Ascending aorta (tissue), 2 donors: Measurements from ENCODE around the gene MAP4K1. TPM values are rescaled to one million over a fixed set of nuclear protein-coding genes. Genes with fewer than 3 reads are reported as not detected.
A peak's percentile ranks its signal among the peaks of the same experiment; 100 is the strongest.

ENCODE experiments used
- DNase-seq, 2 donors: peaks; one replicate each; pipeline ENCODE4 v3.0.0-alpha.2; 2019; ENCODE audit warnings: low spot score in 2 of 2
- H3K27ac ChIP-seq, 2 donors: fragments of 200-600 bp; sonication (generic); one replicate each; pipeline ENCODE4 v1.5.1; 2016 to 2017; ENCODE audit warnings: mild to moderate bottlenecking in 1 of 2
- H3K27me3 ChIP-seq: fragments of 200-600 bp; sonication (generic); one replicate; pipeline ENCODE4 v1.5.1; 2017
- H3K36me3 ChIP-seq, 2 donors: fragments of 200-600 bp; sonication (generic); one replicate each; pipeline ENCODE4 v1.5.1; 2016
- H3K4me1 ChIP-seq, 2 donors: fragments of 200-600 bp; sonication (generic); one replicate each; pipeline ENCODE4 v1.5.1; 2016 to 2017; ENCODE audit warnings: mild to moderate bottlenecking in 1 of 2
- H3K4me3 ChIP-seq, 2 donors: fragments of 200-600 bp; sonication (generic); one replicate each; pipeline ENCODE4 v1.5.1; 2016 to 2017; ENCODE audit warnings: mild to moderate bottlenecking in 1 of 2
- H3K9me3 ChIP-seq, 2 donors: fragments of 200-600 bp; sonication (generic); one replicate each; pipeline ENCODE4 v1.5.1; 2016
- intact Hi-C: fragments of 100-400 bp; cut with DNase I; formaldehyde crosslinking; loops from one replicate; pipeline ENCODE4 v1.15.1; 2023
- total RNA-seq: library from RNA; depleted of rRNA; stranded (reverse); fragments of >200 nt; gene quantifications from one replicate; pipeline ENCODE4 v1.1.0, GENCODE V29; 2016
- TF ChIP-seq, protein P1 (sequence below), 3 experiments: fragments of 200-600 bp in 2 of 3; fragments of 450-650 bp in 1 of 3; sonication (generic) in 2 of 3; IDR thresholded peaks; one replicate each; pipeline ENCODE4 v1.5.1; 2016 to 2019; ENCODE audit warnings: antibody characterized with exemption in 3 of 3, mild to moderate bottlenecking in 1 of 3, moderate library complexity in 1 of 3

MAP4K1 gene
- total RNA-seq, 1 donor from 2014 or later, result 15.1 TPM

DNA sequence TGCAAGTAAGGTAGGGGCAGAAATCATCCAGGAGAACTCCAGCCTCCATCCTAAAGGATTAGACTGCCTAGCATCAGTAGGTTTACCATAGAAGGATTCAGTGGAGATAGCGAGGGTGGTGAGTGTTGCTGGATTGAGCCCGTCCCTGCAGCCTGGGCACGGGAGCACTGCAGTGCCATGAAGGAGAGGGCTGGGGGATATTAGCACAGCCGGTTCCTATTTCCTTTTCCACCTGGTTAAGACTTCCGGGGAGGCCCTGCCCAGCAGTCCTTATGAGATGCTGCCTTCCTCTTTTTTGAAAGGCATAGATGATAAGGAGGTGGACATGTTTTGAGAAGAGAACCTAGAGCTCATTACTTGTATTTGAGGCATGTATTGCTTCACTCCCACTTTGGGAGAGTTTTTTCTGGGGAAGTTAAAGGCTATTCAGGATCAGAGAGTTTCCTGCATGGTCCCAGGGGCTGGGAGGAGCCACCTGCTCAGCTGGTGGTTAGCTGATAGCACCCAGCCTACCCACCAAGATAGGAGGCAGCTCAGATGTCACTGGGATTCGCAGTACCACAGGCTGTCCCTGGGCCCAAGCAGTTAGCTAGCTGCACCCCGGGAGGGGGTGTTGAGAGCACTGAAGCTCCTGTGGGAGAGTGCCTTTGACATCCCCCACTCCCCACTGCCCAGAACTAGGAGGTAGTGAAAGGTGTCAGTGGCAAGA, 46.9 kb upstream of the MAP4K1 start:
- no peak for DNase-seq
- intact Hi-C loops, result no loop called here
- Histone ChIP-seq H3K4me1 (peaks cover 65 to 97% of the 10 kb centered on the region in 2 donors), H3K27ac (peak overlapping the region; percentile 92 to 96), H3K4me3 (peak overlapping the region; percentile 23 to 45), H3K36me3 (peaks cover 0 to 9% of the 10 kb centered on the region in 2 donors), H3K27me3 (no peaks in the 10 kb centered on the region), H3K9me3 (no peaks in the 10 kb centered on the region)
- TF ChIP-seq, protein P1, sequence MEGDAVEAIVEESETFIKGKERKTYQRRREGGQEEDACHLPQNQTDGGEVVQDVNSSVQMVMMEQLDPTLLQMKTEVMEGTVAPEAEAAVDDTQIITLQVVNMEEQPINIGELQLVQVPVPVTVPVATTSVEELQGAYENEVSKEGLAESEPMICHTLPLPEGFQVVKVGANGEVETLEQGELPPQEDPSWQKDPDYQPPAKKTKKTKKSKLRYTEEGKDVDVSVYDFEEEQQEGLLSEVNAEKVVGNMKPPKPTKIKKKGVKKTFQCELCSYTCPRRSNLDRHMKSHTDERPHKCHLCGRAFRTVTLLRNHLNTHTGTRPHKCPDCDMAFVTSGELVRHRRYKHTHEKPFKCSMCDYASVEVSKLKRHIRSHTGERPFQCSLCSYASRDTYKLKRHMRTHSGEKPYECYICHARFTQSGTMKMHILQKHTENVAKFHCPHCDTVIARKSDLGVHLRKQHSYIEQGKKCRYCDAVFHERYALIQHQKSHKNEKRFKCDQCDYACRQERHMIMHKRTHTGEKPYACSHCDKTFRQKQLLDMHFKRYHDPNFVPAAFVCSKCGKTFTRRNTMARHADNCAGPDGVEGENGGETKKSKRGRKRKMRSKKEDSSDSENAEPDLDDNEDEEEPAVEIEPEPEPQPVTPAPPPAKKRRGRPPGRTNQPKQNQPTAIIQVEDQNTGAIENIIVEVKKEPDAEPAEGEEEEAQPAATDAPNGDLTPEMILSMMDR (IDR thresholded peaks at IDR 0.05), result no peak

DNA sequence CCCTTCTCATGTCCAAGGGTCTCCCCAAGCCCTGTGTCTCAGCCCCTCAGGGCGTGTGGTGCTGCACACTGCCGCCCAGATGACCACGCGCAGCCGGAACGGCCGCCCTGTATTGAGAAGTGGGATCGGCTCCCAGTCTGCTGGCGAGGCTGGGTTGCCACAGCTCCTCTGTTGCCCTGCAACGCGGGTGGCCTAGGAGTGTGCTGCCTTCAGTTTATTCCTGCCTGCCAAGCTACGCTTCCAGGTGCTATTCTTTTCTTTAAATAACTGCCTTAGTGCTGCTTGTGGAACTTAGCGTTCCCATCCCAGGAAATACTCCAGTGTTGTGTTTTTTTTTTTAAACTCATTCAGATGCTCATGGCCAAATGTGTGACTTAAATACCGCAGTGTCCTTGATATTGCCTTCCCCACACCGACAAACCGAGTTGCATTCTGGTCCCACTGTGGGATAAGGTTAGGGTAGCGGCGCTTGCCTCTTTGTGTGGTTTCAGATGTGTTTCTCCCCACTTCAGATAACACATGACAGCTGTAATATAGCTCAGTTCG, 46.3 kb upstream of the MAP4K1 start:
- intact Hi-C loops, result no loop called here
- Histone ChIP-seq H3K27ac (peak overlapping the region; percentile 92 to 96), H3K9me3 (no peaks in the 10 kb centered on the region), H3K27me3 (no peaks in the 10 kb centered on the region), H3K4me1 (peaks cover 68 to 97% of the 10 kb centered on the region in 2 donors), H3K36me3 (peaks cover 0 to 9% of the 10 kb centered on the region in 2 donors), H3K4me3 (peak overlapping the region; percentile 23 to 45)
- DNase-seq, result peak in 1 of 2 donors; percentile 85
- TF ChIP-seq, protein P1 (IDR thresholded peaks at IDR 0.05), result no peak

DNA sequence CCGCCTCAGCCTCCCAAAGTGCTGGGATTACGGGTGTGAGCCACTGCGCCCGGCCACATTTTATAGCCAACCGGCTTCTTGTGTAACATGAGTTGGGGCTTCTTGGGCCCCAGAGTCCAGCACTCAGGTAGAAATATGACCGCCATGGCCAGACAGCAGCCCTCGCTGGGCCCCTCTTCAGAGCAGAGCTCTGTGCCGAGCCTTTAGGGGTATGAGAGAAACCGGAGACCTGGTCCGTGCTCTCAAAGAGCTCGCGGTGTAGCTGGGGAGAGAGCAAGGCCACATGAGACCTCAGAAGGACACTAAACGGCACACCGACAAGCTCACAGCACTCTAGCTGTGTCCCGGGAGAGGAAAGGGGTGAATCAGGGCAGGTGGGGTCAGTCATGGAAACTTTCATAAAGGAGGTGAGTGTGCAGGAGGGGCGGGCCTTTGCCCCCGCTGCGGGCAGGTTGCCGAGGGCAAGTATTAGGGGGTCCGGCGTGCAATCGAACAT, 45.5 kb upstream of the MAP4K1 start:
- H3K36me3 ChIP-seq, result peaks cover 0 to 9% of the 10 kb centered on the region in 2 donors
- intact Hi-C loops, result no loop called here
- peak overlapping the region; percentile 2 to 45 for H3K4me3 ChIP-seq
- no peaks in the 10 kb centered on the region for H3K27me3 ChIP-seq
- H3K9me3 ChIP-seq, result no peaks in the 10 kb centered on the region
- H3K27ac ChIP-seq, result peak overlapping the region; percentile 92 to 96
- TF ChIP-seq, protein P1 (IDR thresholded peaks at IDR 0.05), result no peak
- DNase-seq, result no peak
- H3K4me1 ChIP-seq, result peaks cover 63 to 94% of the 10 kb centered on the region in 2 donors

DNA sequence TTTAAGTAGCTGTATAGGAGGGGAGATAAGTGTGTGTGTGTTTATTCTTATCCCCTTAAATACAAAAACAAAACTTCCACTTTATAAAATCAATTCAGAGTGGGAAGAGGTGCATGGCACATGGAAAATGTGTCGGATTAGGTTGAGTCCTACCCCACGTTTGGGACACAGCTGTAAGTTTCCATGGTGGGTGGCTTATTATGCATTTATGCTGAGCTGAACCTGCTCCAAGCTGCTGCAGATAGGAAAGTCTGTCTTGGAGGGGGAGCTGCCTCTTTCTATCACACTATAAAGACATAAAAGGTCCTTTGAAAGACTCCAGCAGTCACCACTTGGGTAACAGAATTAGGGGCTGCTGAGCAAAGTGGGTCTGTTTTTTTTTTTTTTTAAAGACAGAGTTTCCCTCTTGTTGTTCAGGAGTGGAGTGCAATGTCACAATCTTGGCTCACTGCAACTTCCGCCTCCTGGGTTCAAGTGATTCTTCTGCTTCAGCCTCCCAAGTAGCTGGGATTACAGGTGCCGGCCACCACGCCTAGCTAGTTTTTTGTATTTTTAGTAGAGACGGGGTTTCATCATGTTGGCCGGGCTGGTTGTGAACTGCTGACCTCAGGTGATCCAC, 44.9 kb upstream of the MAP4K1 start:
- Histone ChIP-seq H3K9me3 (no peaks in the 10 kb centered on the region), H3K36me3 (peaks cover 0 to 9% of the 10 kb centered on the region in 2 donors), H3K4me1 (peaks cover 67 to 94% of the 10 kb centered on the region in 2 donors), H3K27ac (peak overlapping the region; percentile 92 to 96), H3K4me3 (peak overlapping the region; percentile 2 to 45), H3K27me3 (no peaks in the 10 kb centered on the region)
- TF ChIP-seq, protein P1 (IDR thresholded peaks at IDR 0.05), result no peak
- intact Hi-C loops, result no loop called here
- no peak for DNase-seq

DNA sequence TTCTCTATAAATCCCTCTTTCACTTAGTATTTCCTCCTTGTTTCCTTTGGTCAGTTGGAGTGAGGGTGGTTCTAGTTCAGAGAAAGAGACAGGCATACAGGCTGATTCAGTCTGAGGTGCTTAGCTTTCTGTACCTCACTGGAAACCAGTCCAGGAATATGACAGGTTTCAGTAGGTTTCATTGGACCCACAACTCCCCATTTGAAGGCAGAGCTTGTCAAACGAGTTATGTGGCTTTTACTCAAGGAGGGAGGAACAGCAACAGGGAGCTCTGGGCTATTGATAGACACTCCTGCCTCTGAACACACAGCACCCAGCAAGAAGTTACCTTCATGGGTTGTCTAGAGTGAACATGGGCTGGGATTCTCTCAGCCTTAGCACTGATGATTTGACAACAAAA, 44.2 kb upstream of the MAP4K1 start:
- Histone ChIP-seq H3K4me1 (peaks cover 65 to 94% of the 10 kb centered on the region in 2 donors), H3K27ac (peak overlapping the region; percentile 92 to 96), H3K9me3 (no peaks in the 10 kb centered on the region), H3K4me3 (peak overlapping the region in 1 of 2 donors; percentile 26), H3K27me3 (no peaks in the 10 kb centered on the region), H3K36me3 (peaks cover 0 to 9% of the 10 kb centered on the region in 2 donors)
- TF ChIP-seq, protein P1 (IDR thresholded peaks at IDR 0.05), result no peak
- DNase-seq, result no peak
- intact Hi-C loops, result no loop called here
